RWPE1 (cell line): ENCODE measurements around the gene TMEM214.
A peak's percentile ranks its signal among the peaks of the same experiment; 100 is the strongest.

Source experiments
- CTCF ChIA-PET: fragments of 350-600 bp; sonication (Branson Sonifier 250); formaldehyde crosslinking; extraction: SDS; loops from one replicate; lab custom pipeline; 2021; lab: Yijun Ruan, JAX
- POLR2A ChIA-PET: fragments of 400-600 bp; formaldehyde crosslinking; extraction: SDS; loops from one replicate; lab custom pipeline; 2020; ENCODE audit warnings: antibody characterized with exemption; ENCODE audit not compliant: low non-redundant PET; lab: Yijun Ruan, JAX
- DNase-seq: peaks from one replicate; pipeline ENCODE4 v3.0.0; 2012; ENCODE audit warnings: low spot score
- H3K27ac ChIP-seq: fragments of 450-650 bp; 2 replicates; pipeline ENCODE4 v1.5.1; 2017
- CTCF ChIP-seq: fragments of 450-650 bp; conservative IDR thresholded peaks from 2 replicates; pipeline ENCODE4 v1.5.1; 2017; ENCODE audit warnings: low read depth, mild to moderate bottlenecking

TMEM214 gene

GRCh38 chr2:27041752-27042151 lies 9.0 kb downstream of the TMEM214 start:
- DNase-seq: no peak
- CTCF ChIA-PET: no interaction called here
- H3K27ac ChIP-seq: no peak overlapping the region
- no peak for TF ChIP-seq CTCF
- POLR2A ChIA-PET: interaction anchor here (0.5 kb wide), 1 partner anchor 20 kb away, joined by 4 read pairs; no protein-coding TSS in a partner anchor

GRCh38 chr2:27042159-27042661 lies 9.4 kb downstream of the TMEM214 start:
- H3K27ac ChIP-seq: no peak overlapping the region
- DNase-seq: no peak
- CTCF ChIA-PET: interaction anchor here (0.9 kb wide), 1 partner anchor 25 kb away, joined by 3 read pairs; no protein-coding TSS in a partner anchor
- POLR2A ChIA-PET: interaction anchor here (0.5 kb wide), 1 partner anchor 19 kb away, joined by 4 read pairs; no protein-coding TSS in a partner anchor
- no peak for TF ChIP-seq CTCF

DNA sequence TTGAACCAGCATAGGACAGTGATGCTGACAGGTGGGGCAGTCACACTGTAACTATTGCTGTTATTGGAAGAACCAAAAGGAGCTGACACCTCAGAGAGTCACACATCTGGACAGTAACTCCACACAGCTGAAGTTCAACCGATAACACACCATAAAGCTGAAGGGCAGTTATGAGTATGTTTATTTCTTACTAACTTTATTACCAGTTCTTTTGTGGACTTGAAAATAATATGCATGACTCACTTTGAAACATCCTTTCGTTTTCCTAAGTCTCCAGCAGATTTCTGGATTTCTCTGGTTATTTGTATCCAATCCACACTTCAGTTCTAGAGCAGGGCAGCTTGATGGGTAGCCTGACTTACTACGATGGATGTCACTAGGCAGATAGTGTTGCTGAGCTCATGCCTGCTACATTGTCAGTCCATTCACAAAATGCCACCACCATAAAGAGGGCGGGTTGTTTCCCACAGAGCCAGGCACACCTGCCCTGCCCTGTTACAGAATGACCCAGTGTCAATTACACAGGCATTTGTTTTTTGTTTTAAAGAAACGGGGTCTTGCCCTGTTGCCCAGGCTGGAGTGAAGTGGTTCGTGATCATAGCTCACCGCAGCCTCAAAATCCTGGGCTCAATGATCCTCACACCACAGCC lies 10.3 kb downstream of the TMEM214 start:
- no peak for TF ChIP-seq CTCF
- no peak overlapping the region for H3K27ac ChIP-seq
- no peak for DNase-seq
- ChIA-PET CTCF (interaction anchor here (0.6 to 0.9 kb wide), 2 partner anchors 9 to 26 kb away, joined by 3 read pairs; no protein-coding TSS in a partner anchor), POLR2A (no interaction called here)

DNA sequence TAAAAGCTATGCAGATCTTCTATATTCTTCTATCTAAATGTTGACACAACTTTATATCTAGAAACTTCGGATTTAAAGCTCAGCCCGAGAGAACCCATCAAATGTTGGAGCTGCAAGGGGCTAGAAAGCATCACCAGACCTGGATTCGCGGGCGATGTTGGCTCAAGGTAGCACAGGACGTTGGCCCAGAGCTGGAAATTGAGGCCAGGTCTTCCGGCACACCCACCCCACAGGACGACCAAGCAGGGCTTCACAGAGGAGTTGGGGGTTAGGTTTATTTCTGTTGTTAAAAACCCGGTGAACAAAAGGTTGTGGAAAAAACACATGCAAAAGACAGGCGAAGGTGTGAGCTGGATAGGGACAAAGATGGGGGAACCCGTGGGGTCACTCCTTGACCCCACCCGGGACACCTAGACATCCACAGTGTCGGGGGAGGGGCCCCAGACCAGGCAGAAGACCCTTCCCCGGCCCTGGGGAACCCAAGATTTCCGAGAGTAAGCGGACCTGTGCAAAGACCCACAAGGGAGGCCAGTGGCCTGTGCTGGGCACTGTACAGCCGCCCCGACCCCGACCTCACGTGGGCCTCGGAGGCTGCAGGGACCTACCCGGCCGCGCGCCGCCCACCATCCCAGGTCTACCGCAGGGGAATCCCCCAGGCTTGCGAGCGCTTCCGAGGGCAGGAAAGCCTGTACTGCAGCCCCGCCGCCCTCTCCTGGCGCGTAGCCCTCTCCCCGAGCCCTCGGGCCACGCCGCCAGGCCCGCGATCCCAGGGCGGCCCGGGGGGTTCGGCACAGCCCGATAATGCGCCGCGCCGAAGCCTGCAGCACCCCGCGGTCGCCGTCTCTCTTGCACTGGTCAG lies 16.9 kb downstream of the TMEM214 start:
- ChIA-PET POLR2A (interaction anchor here (1.2 kb wide), 1 partner anchor 36 kb away, joined by 4 read pairs; no protein-coding TSS in a partner anchor), CTCF (interaction anchor here (0.6 to 1.7 kb wide), 7 partner anchors 11 to 222 kb away, joined by 3 to 6 read pairs (median 5); no protein-coding TSS in a partner anchor)
- no peak for TF ChIP-seq CTCF
- peak; percentile 43 for DNase-seq
- peak overlapping the region; percentile 93 for H3K27ac ChIP-seq

DNA sequence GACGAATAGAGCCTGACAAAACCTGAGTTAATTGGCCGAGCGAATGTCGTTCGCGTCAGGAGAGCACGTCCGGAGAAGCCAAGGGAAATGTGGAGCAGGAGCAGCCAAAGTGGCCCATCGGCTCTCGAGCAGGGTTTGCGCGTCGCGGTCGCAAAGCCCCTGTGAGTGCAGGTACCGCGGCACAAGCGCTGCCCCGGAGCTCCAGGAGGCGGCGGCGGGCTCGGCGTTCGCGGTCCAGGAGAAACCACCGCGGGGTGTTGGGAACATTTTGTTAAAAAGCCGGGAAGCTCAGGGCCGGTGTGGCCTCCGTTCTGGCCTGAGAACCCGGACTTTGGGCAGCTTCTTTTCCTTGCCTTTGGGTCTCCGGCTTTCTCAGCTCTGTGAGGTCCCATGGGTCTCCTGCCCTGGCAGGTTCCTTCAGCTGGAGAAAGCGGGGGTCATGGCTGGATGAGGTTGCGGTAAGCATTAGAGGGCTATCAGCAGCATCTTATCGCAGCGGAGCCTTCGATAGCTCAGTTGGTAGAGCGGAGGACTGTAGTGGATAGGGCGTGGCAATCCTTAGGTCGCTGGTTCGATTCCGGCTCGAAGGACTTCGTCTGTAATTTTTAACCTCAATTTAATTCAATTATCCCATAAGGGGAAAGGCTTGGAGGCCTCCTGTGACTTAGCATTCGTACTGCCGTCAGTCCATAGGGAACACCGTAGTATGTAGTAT lies 17.7 kb downstream of the TMEM214 start:
- POLR2A ChIA-PET: interaction anchor here (0.8 to 1.6 kb wide), 4 partner anchors 14 to 35 kb away, joined by 3 to 7 read pairs (median 4); partner anchors contain the start of gene TMEM214
- peak; percentile 84 for DNase-seq
- TF ChIP-seq CTCF: peak; percentile 24; the same call in 1 of the 2 replicates
- CTCF ChIA-PET: interaction anchor here (0.5 to 1.7 kb wide), 8 partner anchors 11 to 254 kb away, joined by 3 to 6 read pairs (median 4); no protein-coding TSS in a partner anchor
- H3K27ac ChIP-seq: peak overlapping the region; percentile 93
